NOMO-1 treated with dmso at 0.1 percent for 144 hours (cell line): Measurements from ENCODE around the gene DOCK10.
A peak's percentile ranks its signal among the peaks of the same experiment; 100 is the strongest.
"Not testable (repeated sequence)": the region's sequence is repeated elsewhere in the genome, so short reads cannot be mapped to it uniquely, and the experiment has no call there.

ENCODE experiments used
- DNase-seq: peaks from one replicate; lab custom pipeline; 2025; ENCODE audit not compliant: unreplicated experiment; lab: John Stamatoyannopoulos, UW

DOCK10 gene

DNA sequence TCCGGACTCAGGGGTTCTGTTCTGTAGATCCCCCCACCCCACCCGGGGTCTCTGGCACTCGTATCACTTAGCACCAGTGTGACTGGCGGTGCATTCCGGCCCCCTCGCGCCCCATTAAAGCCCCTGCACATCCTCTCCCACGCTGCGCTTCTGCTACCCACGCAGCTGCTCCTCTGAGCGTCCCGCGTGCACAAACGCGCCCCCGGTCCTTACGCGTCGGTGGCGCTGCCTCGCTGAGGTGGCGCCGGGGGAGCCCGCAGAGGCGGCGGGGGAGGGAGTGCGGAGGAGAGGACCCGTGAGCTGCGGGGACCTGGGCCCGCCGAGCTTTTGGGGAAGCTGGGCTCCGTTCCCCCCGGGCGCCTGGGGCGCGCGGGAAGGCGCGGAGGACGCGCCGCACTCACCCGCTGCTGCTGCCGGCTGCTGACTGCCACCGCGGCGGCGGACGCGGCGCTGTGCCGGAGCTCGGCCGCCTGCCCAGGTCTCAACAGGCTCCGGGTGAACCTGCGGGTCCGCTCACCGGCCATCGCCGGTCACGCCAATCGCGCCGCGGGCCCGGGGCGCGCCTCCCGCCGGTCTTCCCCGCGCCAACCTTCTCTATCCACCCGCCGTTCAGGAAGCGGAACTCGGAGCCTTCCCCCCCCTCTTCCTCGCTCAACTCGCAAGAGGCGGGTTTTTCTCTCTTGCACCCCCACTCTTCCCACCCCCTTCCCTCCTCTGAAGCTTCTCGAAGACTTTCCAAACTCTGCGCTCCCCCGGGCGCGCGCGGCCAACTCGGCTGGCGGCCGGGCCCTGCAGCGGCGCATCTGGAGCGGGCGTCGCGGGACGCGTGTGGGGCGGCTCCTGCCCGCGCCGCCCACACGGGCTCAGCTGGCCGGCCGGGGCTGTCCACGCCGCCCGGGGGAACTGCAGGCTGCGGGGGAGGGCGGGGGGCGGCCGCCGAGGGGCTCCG is at the start of gene DOCK10:
Gene DOCK10 (minus strand): TSS at position 618 of the 949 bp plus-strand sequence. CDS start 94 bp downstream, at position 524.
- peak; percentile 73 for DNase-seq

DNA sequence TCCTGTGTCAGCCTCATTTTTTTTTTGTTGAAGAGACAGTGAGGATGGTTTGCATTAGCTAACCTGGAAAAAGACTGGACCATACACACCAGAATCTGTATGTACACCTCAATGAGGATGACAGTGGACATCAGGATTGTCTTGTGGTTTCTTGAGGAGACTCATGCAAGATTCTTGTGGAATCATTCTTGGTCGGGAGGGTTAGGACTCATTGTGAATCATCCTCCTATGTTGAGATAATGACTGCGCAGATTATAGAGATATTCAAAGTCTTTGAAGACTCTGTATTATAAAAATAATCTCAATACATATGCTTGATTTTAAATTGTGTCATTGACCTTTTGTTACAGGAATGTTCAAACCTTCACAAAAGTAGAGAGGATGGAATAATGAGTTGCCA is 49.1 kb upstream of the DOCK10 start:
- no peak for DNase-seq

DNA sequence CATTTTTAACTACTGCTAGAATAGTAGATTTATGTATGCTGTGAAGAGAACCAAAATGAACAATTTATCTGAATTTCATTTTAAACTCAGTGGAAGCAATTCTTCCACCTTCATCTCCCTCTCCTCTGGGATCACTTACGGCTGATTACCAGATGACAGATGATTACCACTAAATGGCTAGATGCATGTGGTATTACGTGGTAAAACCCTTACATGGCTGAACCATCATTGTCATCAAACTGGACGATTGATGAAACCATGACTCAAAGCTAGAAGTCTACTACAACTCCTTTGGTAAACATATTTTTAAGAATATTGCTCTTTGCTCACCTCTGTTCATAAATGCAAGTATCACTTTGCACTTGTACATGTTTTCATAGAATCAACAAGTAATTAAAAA is 48.5 kb upstream of the DOCK10 start:
- no peak for DNase-seq

DNA sequence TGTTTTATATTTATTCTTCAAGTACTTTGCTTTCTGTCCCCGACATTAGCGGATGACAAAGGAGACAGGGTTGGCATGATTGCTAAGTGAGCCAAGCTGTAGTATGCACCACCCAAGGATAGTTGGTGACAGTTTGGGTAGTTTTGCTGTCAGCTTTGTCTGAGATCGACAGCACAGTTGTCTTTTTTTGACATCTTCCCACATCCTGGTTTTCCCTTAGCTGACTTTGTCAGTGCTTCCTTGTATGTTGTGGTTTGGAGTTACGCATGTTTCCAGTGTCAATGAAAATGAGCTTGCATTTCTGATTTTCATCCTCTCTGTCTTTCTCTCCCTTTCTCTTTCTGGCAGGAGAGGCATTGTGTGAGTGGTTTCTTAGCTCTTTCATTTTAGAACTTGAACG is 44.6 kb upstream of the DOCK10 start:
- DNase-seq: no peak

DNA sequence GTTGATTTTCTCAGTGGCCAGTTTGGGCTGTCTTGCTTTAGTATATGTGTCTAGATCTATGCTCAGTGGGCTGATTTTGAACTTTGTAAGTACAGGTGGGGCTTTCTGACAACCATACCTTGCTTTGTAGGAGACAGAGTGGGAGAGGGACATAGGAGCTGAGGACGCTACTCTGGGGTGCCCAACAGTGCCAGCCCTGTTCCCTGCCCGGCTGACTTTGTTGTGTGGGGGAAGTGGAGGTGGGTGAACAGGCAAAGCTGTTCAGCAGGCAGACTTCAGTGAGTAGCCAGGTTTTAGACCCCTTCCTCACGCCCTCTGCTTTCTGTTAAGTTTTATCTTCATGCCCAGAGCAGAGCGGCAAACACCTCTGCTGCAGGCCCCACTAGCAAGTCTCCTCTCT is 44.2 kb upstream of the DOCK10 start:
- no peak for DNase-seq

DNA sequence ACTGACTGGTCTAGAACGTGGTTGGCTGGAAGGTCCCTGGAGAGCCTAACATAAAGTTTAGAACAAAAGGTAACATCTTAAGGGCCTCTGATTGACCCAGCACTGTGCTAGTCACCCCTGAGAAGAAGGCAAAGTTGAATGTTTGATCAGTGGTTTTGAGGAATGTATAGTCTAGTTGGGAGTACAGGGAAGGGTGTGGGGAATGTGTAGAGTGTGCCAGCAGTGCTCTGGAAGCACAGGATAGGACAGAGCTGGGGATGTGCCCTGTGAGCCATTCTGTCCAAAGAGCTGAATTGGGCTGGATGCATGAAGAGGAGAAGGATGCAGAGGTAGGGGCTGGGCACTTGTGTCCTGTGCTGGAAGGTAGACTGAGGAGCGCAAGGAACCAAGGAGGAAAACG is 41.0 kb upstream of the DOCK10 start:
- DNase-seq: no peak

DNA sequence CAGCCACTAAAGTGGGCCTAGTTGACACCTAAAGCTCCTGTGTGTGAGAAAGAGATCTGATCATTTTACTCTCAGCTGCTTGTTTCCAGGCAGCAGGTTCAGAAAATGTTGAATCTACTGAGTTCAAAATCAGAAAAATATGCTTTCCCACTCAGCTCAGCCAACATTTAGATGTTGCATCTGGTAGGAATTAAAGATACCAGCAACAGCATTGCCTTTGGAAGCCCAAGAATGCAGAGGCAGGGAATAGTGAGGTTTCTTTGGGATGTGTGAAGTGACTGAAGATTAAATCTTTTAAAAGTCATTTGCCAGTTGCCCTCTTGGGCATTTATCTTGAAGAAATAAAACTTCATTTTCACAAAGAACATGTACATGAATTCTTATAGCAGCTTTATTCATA is 33.9 kb upstream of the DOCK10 start:
- no peak for DNase-seq

DNA sequence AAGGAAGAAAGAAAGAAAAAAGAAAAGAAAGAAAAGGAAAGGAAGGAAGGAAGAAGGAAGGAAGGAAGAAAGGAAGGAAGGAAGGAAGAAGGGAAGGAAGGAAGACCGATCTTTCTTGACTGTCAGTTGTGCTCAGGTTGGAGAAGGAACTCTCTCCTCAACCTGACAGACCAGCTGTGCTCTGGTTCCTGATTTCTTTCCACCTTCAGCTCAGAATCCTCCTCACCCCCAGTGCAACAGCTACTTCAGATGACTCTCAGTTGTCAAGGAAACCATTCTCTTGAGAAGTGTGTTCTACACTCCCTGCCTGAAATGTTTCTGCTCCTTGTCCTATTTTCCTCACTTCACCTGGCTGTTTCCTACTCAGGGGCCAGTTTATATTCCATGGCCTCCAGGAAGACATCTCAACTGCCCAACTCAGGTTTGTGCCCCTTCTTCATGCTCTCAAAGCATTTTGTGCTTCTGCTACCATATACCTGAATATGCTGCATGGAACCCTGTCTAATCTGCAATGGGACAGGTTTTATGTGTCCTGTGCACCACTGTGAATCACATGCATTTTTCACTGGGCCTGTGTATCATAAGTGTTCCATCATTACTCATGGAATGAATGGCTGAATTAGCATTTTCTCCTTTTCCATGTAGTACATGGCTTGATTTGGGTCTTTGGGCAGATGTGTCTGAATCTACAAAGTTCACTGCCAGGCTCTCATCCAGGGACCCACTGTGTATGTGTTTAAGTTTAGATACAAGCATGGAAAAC is 32.8 kb upstream of the DOCK10 start:
- DNase-seq: no peak

DNA sequence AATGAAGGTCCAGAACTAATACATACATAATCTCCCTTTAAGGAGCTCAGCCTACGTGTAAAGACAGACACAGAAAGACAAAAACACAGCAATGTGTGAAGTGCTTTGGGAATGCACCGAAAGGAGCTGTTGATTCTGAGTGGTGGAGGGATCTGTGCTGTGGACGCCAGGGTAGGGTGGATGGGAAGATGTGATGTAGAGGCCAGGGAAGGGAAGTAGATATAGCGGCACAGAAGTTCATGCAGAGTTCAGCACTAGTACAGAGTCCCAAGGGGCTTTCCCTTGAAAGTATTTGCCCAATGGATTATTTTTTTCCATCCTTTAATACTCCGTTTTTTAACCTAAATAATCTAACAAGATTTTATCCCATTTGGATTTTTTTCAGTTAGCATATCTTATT is 32.1 kb upstream of the DOCK10 start:
- no peak for DNase-seq

DNA sequence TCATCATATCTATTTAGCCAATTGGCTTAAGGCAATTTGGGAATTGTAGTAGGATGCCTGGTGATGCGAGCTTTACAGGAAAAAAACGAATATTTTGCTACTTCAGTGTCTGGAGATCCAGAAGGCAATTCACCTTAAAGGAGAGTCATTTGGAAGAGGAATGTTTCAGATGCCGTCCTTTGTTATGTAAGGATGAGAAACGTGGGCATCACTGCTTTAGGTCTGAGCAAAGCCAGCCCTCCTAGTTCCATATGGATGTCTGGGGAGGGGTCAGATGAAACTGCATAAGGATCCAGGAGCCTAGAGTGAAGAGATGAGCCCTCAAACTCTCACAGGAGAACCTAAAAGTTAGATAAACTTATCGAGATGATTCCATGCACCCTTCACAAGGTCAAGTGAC is 30.9 kb upstream of the DOCK10 start:
- no peak for DNase-seq

DNA sequence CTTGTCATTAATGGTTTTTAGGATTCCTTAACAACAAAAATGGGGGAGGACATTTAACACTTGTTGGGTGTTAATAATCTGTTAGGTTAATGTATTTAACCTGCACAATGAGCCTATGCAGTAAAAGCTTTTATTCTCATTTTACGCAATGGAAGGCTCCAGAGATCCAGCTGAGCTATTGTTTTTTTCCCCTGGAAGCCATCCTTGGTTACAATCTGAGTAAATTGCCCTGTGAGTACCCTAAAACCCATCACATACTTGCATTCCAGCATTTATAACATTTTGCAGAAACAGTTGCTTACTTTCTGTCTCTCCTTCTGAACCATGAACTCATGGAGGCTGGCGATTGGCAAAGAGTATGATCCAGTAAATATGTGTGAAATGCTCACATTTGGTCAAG is 30.2 kb upstream of the DOCK10 start:
- no peak for DNase-seq

DNA sequence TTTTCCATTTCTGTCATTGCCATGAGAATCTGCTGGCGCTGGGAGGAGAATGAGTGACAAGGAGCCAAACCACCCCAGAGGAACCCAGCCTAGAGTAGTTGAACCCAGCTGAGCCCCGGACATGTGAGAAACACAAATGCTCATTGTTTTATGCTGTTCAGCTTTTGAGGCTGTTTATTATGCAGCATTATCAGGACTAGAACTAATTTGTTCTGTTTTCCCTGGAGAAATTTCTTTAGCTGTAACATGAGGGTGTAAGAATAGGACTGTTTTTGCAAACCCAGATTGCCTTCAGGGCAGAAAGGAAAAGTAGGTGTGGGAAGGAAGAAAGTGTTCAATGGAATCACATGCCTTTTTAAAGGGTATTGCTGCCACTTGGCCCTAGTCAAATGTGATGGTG is 28.5 kb upstream of the DOCK10 start:
- DNase-seq: no peak

DNA sequence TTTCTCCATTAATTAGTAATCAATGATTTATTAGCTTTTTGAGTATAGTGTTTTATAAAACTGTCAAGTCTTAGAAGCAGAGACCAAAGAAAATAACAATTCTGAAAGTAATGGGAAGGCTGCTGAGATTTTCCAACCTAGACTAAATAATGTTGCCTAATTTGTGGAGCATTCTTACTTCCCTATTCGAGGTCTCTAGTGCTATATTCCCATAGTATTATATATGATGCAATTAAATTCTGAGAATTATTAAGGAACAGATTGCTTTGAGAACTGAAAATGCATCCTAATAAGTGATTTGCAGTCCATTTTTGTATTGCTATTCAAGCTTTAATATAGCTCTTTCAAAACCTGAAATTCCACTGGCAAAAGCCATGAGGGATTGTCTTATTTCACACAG is 27.7 kb upstream of the DOCK10 start:
- DNase-seq: no peak

DNA sequence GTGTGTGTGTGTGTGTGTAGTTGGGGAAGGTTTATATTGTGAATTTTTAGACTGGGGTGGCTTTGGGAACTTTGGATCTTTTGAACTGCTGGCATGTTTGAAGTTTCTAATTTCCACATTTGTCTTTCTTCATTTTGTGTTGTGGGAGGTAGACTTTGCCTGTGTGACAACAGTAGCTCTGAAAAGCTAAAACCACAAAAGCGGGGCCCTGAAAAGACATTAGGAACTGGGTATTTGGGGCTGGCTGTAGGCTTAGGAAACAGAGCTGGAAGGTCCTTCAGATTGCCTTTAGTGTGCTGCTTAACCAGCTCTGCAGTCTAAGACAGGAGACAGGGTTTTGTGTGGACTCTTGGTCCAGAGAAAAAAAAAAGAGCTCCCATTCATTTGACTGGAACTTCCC is 27.2 kb upstream of the DOCK10 start:
- DNase-seq: no peak

DNA sequence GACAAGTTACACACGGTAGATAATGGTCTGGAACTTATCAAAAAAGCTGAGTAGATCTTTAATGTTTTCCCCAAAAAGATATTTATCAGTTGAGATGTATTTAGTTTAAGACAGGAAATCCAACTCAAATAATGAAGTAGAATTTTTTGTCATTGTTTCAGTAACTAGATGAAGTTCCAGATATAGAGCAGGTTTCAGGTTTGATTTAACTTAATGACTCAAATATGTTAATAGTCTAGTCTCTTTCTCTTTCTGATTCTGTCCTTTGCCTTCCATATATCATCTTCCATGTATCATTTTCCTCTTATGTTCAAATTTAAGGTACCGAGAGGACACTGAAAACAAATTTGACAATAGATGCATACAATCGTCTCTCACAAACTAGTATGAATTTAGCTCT is 23.6 kb upstream of the DOCK10 start:
- DNase-seq: no peak

DNA sequence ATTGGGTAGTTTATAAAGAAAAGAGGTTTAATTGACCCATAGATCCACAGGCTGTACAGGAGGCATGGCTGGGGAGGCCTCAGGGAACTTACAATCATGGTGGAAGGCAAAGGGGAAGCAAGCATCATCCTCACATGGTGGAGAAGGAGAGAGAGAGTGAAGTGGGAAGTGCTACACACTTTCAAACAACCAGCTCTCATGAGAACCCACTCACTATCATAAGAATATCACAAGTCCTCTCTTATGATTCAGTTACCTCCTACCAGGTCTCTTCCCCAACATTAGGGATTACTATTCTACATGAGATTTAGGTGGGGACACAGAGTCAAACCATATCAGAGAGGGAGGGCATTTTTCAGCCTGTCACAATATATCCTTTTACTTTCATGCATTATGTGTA is 22.7 kb upstream of the DOCK10 start:
- DNase-seq: no peak

DNA sequence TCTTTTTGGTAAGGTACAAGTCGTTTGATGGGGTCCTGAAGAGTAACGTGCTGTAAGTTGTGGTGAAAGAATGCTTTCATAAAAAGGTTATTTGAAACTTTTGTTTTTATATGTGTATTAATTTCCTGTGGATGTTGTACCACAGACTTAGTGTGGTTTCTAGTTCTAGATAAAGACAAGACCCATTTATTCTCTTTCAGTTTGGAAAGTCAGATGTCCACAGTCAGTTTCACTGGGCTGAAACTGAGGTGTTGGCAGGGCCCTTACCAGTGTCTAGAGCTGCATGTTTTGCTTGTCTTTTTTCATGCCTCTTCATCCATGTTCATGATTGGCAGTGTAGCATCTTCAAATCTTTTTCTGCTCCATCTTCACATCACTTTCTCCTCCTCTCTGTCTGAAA is 22.1 kb upstream of the DOCK10 start:
- DNase-seq: no peak

DNA sequence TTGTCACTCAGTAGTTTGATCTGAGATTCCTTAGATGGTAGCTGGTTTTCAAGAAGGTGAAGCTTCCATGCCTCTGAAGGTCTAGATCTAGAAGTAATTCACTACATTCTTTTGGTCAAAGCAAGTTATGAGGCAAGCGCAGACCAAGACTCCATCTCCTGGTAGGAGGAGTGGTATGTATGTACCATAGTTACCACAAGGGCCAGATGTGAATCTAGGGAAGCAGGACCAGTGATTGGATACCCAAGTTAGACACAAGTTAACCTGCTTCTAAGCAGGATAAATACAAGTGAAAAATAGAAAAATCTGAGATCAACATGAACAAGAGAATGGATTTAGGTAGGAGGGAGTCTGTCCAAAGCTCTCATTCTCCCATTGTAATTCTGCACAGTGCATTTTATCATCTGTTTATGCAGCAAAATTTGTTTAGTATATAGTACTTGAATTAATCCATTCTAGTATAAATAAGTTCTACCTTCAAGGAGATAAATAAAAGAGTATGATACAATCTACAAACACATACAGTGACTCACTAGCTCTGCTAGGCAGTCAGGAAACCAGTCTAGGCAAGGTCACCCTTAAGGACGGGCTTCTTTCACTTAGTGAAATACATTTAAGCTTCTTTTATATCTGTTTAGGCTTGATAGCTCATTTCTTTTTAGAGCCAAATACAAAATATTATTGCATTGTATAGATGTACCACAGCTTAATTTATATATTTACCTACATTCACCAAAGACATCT is 14.2 kb upstream of the DOCK10 start:
- DNase-seq: no peak

DNA sequence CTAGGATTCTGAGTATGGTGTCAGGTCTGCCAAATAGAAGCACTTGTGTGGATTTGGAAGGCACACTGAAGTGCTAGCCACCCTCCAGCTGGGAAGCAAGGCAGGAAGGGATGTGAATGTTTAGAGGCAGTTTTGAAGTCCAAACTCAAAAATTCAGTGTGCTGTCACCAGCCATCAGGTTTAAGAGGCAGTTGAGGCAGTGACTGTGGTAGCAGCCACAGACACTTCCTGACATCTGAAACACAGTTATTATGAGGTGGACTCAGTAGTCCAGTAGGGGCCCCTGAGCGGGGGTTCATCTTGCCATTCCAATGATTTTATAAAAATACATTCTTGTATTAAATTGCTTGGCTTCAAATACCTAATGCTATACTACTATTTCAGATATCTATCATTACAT is 13.4 kb upstream of the DOCK10 start:
- DNase-seq: no peak

DNA sequence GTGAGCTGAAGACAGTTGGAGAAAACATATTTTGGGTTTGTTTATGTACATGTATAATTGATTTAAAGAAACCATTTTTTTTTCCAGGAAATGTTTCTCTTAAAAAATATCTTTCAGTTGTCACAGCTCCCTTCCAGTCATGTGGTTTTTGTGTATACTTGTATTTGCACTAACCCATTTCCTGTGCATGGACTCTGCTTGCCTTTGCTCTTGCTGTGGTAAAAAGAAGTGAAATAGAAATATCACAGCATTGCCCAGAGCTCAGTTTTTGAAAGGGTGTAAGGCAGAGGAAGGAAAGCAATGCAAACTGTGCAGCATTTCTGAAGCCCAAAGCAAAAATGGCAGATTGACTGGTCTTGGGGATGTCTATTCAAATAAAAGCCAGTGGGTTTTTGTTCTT is 10.4 kb upstream of the DOCK10 start:
- no peak for DNase-seq

DNA sequence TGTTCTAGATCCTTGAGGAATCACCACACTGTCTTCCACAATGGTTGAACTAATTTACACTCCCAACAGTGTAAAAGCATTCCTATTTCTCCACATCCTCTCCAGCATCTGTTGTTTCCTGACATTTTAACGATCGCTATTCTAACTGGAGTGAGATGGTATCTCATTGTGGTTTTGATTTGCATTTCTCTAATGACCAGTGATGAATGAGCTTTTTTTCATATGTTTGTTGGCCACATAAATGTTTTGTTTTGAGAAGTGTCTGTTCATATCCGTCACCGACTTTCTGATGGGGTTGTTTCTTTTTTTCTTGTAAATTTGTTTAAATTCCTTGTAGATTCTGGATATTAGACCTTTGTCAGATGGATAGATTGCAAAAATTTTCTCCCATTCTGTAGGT is 5.2 kb upstream of the DOCK10 start:
- DNase-seq: not testable (repeated sequence)

DNA sequence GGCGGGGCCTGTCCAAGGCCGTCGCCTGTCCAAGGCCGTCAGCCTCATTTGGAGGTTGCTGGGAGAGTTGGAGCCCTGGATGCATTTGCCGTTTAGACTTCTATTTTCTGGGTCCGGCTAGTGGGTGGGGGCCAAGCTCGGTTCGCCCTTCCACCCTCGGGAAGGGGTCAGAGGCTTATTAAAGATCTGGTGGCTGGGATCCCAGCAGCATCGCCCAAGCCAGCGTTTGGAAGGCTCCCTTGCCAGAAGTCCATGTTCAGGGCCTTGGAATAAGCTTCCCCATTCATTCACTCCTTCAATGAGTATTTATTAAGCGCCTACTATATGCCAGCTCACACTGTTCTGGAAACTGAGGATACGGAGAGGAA is 516 bp upstream of the DOCK10 start:
- no peak for DNase-seq
